ENCODE measurements around the gene WEE1.

The WEE1 gene

DNA sequence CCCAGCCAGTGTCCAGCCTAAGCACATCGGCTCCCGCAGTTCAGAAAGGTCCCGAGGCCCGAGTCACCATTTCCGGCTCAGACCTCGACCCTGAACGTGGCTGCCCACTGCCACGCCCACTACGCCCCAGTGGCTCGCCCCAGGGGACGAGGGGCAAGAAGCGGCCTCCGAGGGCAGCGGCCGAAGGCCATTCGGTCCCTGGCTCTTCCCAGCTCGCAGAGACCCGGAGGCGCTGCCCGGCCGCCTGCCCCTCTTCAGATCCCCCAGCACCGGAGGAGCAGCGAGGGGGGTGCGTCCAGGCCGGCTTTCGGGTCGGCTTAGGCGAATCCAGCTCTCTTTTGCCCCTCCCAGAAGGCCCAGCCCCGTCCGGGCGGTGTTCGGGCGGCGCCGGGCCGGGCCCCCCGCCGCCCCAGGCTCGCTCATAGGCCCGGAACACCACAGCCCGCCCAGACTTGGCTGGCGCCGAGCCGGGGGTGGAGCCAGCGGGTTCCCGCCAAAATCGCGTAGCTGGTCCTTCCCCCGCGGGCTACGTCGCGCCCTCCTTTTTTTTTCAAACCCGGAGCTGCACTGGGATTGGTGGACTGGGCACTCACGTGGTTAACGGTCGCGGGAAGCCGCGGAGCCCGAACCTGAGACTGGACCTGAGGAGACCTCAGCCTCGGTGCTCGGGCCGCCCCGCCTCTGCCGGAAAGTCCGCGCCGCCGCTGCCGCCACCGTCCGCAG, at the start of gene WEE1:
Gene WEE1, plus strand, starts transcription at position 619 of the 723 bp plus-strand sequence. CDS start 264 bp downstream, outside the sequence.
- peak within 1 kb of the TSS; percentile 83 to 94 for H3K9ac ChIP-seq (ENCODE audit: low read length in 2 of 2)
- no peaks in the 10 kb centered on the region for H3K27me3 ChIP-seq (ENCODE audit: control insufficient read depth in 1 of 2, insufficient read depth in 2 of 2, low read length in 2 of 2)
- H3K27ac ChIP-seq (ENCODE audit: low read length), result peak within 1 kb of the TSS; percentile 97
- no peaks in the 10 kb centered on the region for H3K9me3 ChIP-seq (ENCODE audit: control insufficient read depth in 2 of 2, low read length in 2 of 2)
- peak within 1 kb of the TSS; percentile 83 to 86 for H3K4me3 ChIP-seq (ENCODE audit: low read length in 2 of 2)
- no peaks in the 10 kb centered on the region for H3K36me3 ChIP-seq (ENCODE audit: control insufficient read depth in 2 of 2, insufficient read depth in 2 of 2, low read length in 2 of 2)
- peaks cover 14% of the 10 kb centered on the region for H3K4me1 ChIP-seq (ENCODE audit: control insufficient read depth, insufficient read depth, low read length)

- Histone ChIP-seq H3K27ac (ENCODE audit: low read length) (no peak overlapping the region), H3K36me3 (ENCODE audit: control insufficient read depth in 2 of 2, insufficient read depth in 2 of 2, low read length in 2 of 2) (peaks cover 0 to 4% of the 10 kb centered on the region in 2 donors), H3K9ac (ENCODE audit: low read length in 2 of 2) (no peak overlapping the region), H3K9me3 (ENCODE audit: control insufficient read depth in 2 of 2, low read length in 2 of 2) (no peaks in the 10 kb centered on the region), H3K4me1 (ENCODE audit: control insufficient read depth, insufficient read depth, low read length) (peaks cover 7% of the 10 kb centered on the region), H3K27me3 (ENCODE audit: control insufficient read depth in 1 of 2, insufficient read depth in 2 of 2, low read length in 2 of 2) (no peaks in the 10 kb centered on the region), H3K4me3 (ENCODE audit: low read length in 2 of 2) (no peak overlapping the region)
Measured at GRCh38 chr11:9524001-9524400, 49.5 kb upstream of the WEE1 start.

- Histone ChIP-seq H3K27me3 (ENCODE audit: control insufficient read depth in 1 of 2, insufficient read depth in 2 of 2, low read length in 2 of 2) (no peaks in the 10 kb centered on the region), H3K4me3 (ENCODE audit: low read length in 2 of 2) (no peak overlapping the region), H3K9ac (ENCODE audit: low read length in 2 of 2) (no peak overlapping the region), H3K27ac (ENCODE audit: low read length) (peak overlapping the region; percentile 31), H3K4me1 (ENCODE audit: control insufficient read depth, insufficient read depth, low read length) (peaks cover 16% of the 10 kb centered on the region), H3K9me3 (ENCODE audit: control insufficient read depth in 2 of 2, low read length in 2 of 2) (no peaks in the 10 kb centered on the region), H3K36me3 (ENCODE audit: control insufficient read depth in 2 of 2, insufficient read depth in 2 of 2, low read length in 2 of 2) (peaks cover 0 to 4% of the 10 kb centered on the region in 2 donors)
Measured at GRCh38 chr11:9525116-9525515, 48.4 kb upstream of the WEE1 start.

DNA sequence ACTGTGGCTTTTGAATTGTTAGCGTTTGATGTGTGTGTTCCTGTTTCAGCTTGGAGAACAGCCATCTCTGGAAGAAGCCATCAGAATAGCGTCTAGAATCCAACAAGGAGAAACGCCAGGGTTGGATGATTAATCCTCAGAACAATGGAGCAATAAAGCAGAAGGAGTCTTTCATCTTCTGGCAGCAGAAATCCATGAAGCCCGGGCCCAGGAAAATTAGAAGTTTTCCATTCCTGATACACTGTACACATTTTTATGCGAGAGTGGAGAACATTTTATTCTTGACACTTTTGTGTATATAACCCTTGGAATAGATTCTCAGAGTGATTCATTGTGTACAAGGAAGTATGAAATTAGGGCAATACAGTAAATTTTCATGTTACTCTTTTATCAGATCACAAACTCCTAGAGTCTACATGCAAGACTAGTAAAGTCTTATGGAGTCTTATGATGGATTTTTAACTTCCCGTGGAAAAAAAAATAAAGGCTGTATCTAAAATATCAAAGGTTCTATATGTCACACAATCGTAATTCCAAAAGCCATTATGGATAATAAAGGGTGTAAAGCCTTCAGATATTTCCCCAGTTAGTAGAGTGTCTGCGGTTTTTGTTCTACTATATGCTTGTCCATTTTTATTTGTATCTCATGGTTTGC, 45.9 kb upstream of the WEE1 start:
- no peaks in the 10 kb centered on the region for H3K9me3 ChIP-seq (ENCODE audit: control insufficient read depth in 2 of 2, low read length in 2 of 2)
- no peak overlapping the region for H3K4me3 ChIP-seq (ENCODE audit: low read length in 2 of 2)
- peaks cover 24% of the 10 kb centered on the region for H3K4me1 ChIP-seq (ENCODE audit: control insufficient read depth, insufficient read depth, low read length)
- no peaks in the 10 kb centered on the region for H3K27me3 ChIP-seq (ENCODE audit: control insufficient read depth in 1 of 2, insufficient read depth in 2 of 2, low read length in 2 of 2)
- H3K9ac ChIP-seq (ENCODE audit: low read length in 2 of 2), result peak overlapping the region in 1 of 2 donors; percentile 1
- peaks cover 0 to 4% of the 10 kb centered on the region in 2 donors for H3K36me3 ChIP-seq (ENCODE audit: control insufficient read depth in 2 of 2, insufficient read depth in 2 of 2, low read length in 2 of 2)
- H3K27ac ChIP-seq (ENCODE audit: low read length), result peak overlapping the region; percentile 31

DNA sequence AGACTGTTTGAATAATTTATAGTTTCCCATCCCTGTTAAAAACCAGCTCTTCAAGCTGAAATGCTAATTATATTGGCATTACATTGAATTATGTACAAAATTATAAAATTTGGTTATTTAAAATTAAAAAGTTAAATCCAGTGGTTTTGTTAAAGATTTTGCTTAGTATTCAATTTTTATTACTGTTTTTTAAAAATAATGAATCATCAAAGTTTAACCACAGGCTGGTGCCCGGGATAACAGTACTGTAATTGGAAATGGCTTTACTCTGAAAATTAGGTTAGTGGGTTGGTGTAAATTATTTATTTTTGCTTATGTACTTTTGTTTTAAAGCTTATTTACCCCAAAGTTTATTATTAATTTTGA, 45.4 kb upstream of the WEE1 start:
- no peaks in the 10 kb centered on the region for H3K27me3 ChIP-seq (ENCODE audit: control insufficient read depth in 1 of 2, insufficient read depth in 2 of 2, low read length in 2 of 2)
- H3K4me1 ChIP-seq (ENCODE audit: control insufficient read depth, insufficient read depth, low read length), result peaks cover 24% of the 10 kb centered on the region
- H3K4me3 ChIP-seq (ENCODE audit: low read length in 2 of 2), result no peak overlapping the region
- peaks cover 0 to 4% of the 10 kb centered on the region in 2 donors for H3K36me3 ChIP-seq (ENCODE audit: control insufficient read depth in 2 of 2, insufficient read depth in 2 of 2, low read length in 2 of 2)
- peak overlapping the region; percentile 31 for H3K27ac ChIP-seq (ENCODE audit: low read length)
- no peaks in the 10 kb centered on the region for H3K9me3 ChIP-seq (ENCODE audit: control insufficient read depth in 2 of 2, low read length in 2 of 2)
- no peak overlapping the region for H3K9ac ChIP-seq (ENCODE audit: low read length in 2 of 2)

DNA sequence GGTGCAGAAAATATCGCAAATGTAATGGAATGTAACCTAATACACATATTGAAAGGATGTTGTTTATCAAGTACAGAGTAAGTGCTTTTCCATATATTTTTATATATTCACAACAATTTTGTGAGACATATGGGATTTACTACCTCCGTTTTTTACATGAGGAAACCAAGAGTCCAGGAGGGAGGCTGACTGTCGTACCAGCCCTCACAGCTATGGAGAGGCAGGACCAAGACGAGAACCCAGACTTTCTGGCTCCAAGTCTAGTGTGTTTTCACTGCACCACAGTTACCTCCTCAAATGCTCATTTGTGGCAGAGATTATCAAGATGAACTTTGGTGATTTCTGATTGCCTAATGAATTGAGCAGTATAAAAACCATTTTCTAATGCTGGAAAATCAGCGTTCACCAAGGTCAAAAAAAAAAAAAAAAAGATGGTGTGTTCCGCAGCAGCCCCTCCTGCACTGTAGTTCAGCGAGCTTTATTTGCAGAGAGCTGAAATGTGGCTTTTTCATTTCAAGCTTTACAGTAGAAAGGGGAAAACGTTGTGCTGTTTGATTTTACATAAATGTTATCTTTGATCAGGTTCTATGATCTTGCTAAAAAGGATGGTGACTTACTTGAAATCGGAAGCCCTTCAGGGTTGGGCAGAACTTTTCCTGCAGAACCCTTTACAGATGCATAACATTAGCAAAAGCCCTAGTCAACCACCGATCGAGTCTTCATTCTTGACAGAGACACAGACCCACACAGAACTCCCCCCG, 44.7 kb upstream of the WEE1 start:
- H3K9ac ChIP-seq (ENCODE audit: low read length in 2 of 2), result no peak overlapping the region
- peaks cover 0 to 4% of the 10 kb centered on the region in 2 donors for H3K36me3 ChIP-seq (ENCODE audit: control insufficient read depth in 2 of 2, insufficient read depth in 2 of 2, low read length in 2 of 2)
- H3K4me1 ChIP-seq (ENCODE audit: control insufficient read depth, insufficient read depth, low read length), result peaks cover 24% of the 10 kb centered on the region
- H3K27ac ChIP-seq (ENCODE audit: low read length), result peak overlapping the region; percentile 69
- H3K27me3 ChIP-seq (ENCODE audit: control insufficient read depth in 1 of 2, insufficient read depth in 2 of 2, low read length in 2 of 2), result no peaks in the 10 kb centered on the region
- no peak overlapping the region for H3K4me3 ChIP-seq (ENCODE audit: low read length in 2 of 2)
- H3K9me3 ChIP-seq (ENCODE audit: control insufficient read depth in 2 of 2, low read length in 2 of 2), result no peaks in the 10 kb centered on the region

DNA sequence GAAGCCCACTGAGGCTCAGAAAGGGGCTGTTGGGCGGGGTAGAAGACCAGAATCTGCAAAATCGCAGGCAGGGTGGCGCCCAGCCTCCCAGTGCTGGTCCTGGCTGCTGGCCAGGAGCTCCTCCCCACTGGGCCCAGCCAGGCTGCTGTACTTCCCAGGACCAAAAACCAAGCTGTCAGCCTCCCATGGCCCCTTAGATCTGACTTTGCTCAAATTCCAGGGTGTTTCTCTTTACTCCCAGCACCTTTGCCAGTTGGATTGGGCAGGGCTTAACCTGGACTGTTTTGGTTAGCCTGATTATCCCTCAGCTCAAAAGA, 44.2 kb upstream of the WEE1 start:
- H3K4me1 ChIP-seq (ENCODE audit: control insufficient read depth, insufficient read depth, low read length), result peaks cover 25% of the 10 kb centered on the region
- H3K27ac ChIP-seq (ENCODE audit: low read length), result peak overlapping the region; percentile 69
- H3K4me3 ChIP-seq (ENCODE audit: low read length in 2 of 2), result no peak overlapping the region
- no peaks in the 10 kb centered on the region for H3K27me3 ChIP-seq (ENCODE audit: control insufficient read depth in 1 of 2, insufficient read depth in 2 of 2, low read length in 2 of 2)
- H3K9ac ChIP-seq (ENCODE audit: low read length in 2 of 2), result peak overlapping the region; percentile 25 to 47
- no peaks in the 10 kb centered on the region for H3K9me3 ChIP-seq (ENCODE audit: control insufficient read depth in 2 of 2, low read length in 2 of 2)
- peaks cover 0 to 4% of the 10 kb centered on the region in 2 donors for H3K36me3 ChIP-seq (ENCODE audit: control insufficient read depth in 2 of 2, insufficient read depth in 2 of 2, low read length in 2 of 2)

DNA sequence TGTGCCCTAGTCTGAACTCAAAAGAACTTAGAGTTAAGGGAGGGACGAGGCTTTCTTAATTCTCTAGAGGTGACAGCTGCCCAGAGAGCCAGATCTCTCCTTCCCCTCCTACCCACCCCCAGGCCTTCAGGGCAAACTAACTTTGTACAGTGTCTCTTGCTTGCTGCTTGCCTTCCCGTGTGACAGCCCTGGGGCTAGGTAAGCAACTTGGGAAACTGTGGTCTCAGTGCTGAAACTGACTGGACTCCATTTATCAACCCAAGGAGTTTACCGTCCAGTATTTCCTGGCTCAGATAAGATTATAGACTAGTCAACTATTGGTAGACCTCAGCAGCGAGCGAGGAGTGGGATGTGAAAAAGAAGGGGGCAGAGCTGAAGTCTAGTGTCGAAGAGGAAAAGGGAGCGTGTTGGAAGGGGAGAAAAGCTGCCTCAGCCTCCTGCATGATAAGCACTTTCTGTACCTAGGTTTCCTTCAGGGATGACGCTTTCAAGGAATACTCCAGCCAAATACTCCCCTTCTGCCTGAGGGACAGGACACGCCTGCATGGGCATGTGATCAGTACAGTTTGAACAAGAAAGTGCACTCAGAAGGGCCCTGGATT, 43.3 kb upstream of the WEE1 start:
- peaks cover 31% of the 10 kb centered on the region for H3K4me1 ChIP-seq (ENCODE audit: control insufficient read depth, insufficient read depth, low read length)
- H3K4me3 ChIP-seq (ENCODE audit: low read length in 2 of 2), result no peak overlapping the region
- H3K36me3 ChIP-seq (ENCODE audit: control insufficient read depth in 2 of 2, insufficient read depth in 2 of 2, low read length in 2 of 2), result peaks cover 0 to 4% of the 10 kb centered on the region in 2 donors
- no peaks in the 10 kb centered on the region for H3K27me3 ChIP-seq (ENCODE audit: control insufficient read depth in 1 of 2, insufficient read depth in 2 of 2, low read length in 2 of 2)
- H3K27ac ChIP-seq (ENCODE audit: low read length), result peak overlapping the region; percentile 69
- no peaks in the 10 kb centered on the region for H3K9me3 ChIP-seq (ENCODE audit: control insufficient read depth in 2 of 2, low read length in 2 of 2)
- H3K9ac ChIP-seq (ENCODE audit: low read length in 2 of 2), result peak overlapping the region in 1 of 2 donors; percentile 21

- H3K4me1 ChIP-seq (ENCODE audit: control insufficient read depth, insufficient read depth, low read length), result peaks cover 33% of the 10 kb centered on the region
- no peak overlapping the region for H3K9ac ChIP-seq (ENCODE audit: low read length in 2 of 2)
- H3K9me3 ChIP-seq (ENCODE audit: control insufficient read depth in 2 of 2, low read length in 2 of 2), result no peaks in the 10 kb centered on the region
- no peaks in the 10 kb centered on the region for H3K27me3 ChIP-seq (ENCODE audit: control insufficient read depth in 1 of 2, insufficient read depth in 2 of 2, low read length in 2 of 2)
- H3K27ac ChIP-seq (ENCODE audit: low read length), result no peak overlapping the region
- H3K36me3 ChIP-seq (ENCODE audit: control insufficient read depth in 2 of 2, insufficient read depth in 2 of 2, low read length in 2 of 2), result no peaks in the 10 kb centered on the region
- no peak overlapping the region for H3K4me3 ChIP-seq (ENCODE audit: low read length in 2 of 2)
Measured at GRCh38 chr11:9530901-9531625, 42.4 kb upstream of the WEE1 start.

- H3K36me3 ChIP-seq (ENCODE audit: control insufficient read depth in 2 of 2, insufficient read depth in 2 of 2, low read length in 2 of 2), result no peaks in the 10 kb centered on the region
- no peaks in the 10 kb centered on the region for H3K27me3 ChIP-seq (ENCODE audit: control insufficient read depth in 1 of 2, insufficient read depth in 2 of 2, low read length in 2 of 2)
- H3K27ac ChIP-seq (ENCODE audit: low read length), result peak overlapping the region; percentile 24
- H3K4me3 ChIP-seq (ENCODE audit: low read length in 2 of 2), result no peak overlapping the region
- H3K4me1 ChIP-seq (ENCODE audit: control insufficient read depth, insufficient read depth, low read length), result peaks cover 27% of the 10 kb centered on the region
- H3K9ac ChIP-seq (ENCODE audit: low read length in 2 of 2), result peak overlapping the region in 1 of 2 donors; percentile 21
- H3K9me3 ChIP-seq (ENCODE audit: control insufficient read depth in 2 of 2, low read length in 2 of 2), result no peaks in the 10 kb centered on the region
Measured at GRCh38 chr11:9533058-9533457, 40.4 kb upstream of the WEE1 start.

Measured in stomach smooth muscle (tissue), 2 donors.